Hippocampal formation (tissue), 2 donors: Measurements from ENCODE around the gene KCTD3.

Source experiments
- DNase-seq, 2 donors: peaks; one replicate each; lab custom pipeline; 2025; lab: John Stamatoyannopoulos, UW

Gene KCTD3

DNA sequence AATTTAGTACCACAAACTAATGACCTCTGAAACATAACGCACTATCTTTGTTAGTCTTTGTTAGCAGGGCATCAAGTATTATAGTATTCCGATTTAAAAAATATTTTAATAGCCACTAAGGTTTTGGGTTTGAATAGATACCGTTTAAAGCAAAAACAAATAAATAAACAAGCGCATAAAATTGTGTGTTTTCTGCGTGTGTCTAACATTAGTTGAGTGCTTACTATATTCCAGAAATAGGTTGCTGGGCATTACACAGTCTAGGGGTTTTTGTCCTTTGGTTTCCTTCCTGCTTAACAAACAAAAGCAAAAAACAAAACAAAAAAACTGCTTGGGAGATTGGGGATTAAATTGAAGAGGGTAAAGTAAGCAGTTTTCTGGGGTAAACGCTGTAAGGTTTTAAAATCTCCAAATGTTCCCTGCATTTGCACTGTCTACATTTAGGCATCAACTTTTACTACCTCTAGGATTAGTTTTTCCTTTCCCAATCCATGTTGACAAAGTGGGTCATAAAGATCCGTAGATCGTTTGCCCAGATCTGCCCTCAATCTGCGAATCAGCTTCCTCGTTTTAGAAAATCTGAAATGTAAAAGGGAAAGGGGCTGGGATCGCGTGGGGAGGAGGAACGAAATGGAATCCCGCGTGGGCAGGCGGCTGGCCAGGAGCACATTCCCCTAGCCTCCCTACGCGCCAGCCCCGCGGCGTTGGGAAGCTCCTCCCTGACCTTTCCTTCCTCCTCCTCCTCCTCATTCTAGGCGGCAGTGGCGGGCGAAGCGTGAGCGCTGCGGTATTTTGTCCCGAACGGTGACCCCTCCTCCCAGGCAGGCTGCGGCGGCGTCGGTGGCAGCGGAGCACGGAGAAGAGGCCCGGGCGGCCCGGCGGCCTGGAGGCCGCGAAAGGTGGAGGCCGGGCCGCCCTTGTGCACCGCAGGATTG, at the start of gene KCTD3:
TSS of gene KCTD3 (plus strand) at position 749 of the 935 bp plus-strand sequence. CDS start 382 bp downstream, outside the sequence.
- DNase-seq = peak; percentile 67 to 76

DNA sequence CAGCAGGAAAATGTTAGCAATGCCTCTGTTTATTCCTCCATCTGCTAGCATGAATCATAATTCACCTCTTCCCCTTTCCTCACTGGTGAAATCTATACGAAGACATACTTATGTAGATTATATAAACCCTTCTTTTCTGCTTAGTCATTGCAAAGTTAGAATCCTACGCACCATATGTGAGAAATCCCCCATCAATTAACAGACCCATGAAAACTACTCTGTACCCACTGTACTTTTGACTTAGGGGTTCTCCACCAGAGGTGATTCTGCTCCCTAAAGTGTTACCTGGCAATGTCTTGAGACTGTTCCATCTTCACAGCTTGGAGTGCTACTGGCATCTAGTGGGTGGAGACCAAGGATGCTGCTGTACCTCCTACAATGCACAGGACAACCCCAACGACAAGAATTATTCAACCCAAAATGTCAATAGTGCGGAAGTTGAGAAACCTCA, 49.6 kb upstream of the KCTD3 start:
- DNase-seq = no peak

DNA sequence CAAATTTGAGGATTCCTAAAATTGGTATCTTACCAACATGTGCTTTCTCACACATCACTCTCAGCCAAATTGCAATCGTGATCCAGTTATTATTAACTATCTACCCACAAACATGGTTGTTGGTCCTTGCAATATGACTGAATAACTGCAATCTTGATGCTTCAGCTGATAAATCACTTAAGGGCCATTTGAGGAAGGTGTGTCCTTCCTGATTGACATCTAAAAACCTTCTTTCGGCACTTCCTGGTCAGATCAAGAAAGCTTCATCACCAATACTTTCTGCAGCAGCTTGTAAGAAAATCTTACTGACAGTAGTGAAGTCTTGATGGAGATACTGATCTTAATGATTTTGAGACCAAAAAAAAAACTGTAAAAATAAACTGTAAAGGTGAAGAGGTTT, 48.5 kb upstream of the KCTD3 start:
- no peak for DNase-seq

DNA sequence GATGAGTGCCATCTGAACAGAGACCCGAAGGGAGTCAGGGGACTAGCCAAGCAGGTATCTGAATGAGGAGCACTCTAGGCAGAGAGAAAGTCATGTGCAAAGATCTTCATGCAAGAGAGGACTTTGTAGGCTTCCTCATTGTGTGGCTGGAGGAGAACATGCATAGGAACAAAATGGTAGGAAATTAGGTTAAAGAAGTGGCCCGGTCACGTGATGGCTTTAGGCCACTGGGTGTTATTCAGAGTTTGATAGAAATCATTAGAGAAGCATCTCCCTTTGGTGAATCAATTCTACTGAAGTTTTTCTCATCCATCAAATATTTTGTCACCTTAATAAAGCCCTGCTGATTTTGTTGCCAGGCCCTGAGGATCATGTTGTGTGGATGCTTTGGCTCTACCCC, 45.8 kb upstream of the KCTD3 start:
- no peak for DNase-seq

DNA sequence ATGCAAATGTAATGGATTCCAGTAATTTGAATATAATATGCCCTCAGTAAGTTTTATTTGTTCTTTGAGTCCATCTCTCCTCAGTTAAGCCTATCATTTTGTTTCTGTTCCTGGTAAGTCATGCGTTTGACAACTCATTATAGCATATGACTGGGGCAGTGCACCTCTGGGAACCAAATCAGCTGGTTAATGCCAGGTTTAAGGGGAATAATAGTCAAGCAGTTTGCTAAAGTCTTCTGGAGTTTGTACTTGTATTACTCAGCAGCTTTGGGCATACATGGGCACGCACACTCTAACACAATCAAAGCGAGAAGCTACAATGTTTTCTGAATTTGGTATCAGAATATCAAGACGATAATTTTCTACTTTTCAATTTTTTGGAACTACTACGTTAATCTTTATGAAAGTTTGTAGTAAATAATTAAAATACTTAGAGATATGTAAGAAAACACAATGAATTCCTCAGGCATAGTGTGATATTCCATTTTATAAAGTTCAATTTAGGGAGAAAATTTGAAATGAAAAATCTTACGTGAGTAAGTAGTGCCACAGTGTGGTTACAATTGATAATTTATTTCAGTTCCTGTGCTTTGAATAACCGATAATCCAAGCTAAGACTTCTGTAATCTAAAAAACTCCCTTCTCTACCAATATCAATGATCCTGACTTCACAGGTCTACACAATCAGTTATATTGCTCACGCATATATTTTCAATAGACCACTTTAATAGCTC, 43.8 kb upstream of the KCTD3 start:
- no peak for DNase-seq

DNA sequence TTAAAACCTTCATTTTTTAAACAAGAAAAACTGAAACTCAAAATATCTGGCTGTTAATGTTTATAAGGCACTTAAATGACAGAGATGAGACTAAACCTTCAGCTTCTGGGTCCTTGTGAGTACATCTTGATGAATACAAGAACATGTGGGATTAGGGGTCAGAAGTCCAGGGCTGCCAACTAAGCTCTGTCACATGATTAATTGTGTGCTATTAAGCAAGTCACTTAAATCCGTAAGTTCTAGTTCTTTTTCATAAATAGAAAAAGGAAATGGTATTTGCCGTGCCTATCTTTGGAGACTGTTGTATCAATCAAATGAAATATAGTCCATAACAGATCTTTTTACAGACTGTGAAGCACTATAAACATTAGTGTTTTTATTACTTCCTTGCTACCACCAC, 43.2 kb upstream of the KCTD3 start:
- no peak for DNase-seq

DNA sequence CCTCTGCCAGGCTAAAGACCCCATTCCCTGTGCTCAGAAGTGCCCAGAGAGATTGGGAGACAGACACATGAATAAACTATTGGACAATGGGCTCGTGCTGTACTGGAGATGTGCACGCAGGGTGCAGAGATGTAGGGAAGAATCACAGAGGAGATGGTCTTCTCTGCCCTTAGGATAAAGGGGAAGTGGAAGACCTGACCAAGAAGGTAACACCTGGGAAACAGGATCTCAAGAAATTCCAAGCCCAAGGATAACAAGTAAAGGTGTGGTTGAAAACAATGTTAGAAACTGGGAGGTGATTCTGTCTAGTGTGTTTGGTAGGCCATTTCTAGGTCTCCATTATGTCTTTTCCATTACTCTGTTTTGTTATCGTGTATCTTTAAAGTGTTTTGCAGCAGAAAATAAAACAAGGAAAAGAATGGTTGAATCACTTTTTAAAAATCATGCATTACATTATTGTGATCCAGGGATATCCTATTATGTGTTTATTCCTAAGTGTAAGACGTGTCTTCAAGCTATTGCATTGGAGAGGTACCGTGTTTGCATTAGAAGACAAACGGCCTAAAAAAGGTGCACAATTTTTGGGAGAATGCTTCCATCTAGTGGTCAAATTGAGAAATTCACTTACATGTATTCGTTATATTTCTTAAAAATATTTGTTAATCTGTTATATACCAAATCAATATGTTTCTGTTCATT, 40.8 kb upstream of the KCTD3 start:
- peak in 1 of 2 donors; percentile 70 for DNase-seq

DNA sequence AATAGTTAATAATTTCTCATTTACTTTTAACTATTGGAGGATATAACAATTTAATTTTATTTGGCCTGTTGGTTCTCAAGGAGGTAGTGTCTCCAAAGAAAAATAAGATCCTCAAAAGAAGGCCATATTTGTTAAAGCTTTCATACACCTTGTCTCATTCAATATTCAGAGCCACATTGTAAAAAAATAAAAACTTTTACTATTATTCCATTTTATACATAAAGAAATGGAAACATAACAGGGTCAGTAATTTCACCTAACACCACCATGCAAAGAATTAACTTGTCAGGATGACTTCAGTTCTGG, 40.3 kb upstream of the KCTD3 start:
- DNase-seq = no peak

DNA sequence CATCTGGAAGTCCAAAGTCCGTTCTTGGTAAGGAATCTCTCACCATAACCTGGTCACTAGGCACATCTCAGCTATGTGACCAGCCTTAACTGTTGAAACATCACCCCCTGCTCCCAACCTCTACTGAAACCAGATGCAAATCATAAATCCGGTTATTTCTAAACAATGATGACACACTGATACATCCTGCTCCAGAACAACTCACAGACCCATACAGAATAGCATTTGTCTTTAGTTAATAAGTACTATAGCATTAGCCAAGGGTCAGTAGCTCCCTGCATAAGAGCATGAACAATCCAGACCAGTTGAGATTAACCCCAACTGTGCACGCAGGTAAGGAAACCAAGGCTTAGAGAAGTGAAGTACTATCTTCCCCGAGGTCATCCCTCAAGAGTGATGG, 38.0 kb upstream of the KCTD3 start:
- no peak for DNase-seq

DNA sequence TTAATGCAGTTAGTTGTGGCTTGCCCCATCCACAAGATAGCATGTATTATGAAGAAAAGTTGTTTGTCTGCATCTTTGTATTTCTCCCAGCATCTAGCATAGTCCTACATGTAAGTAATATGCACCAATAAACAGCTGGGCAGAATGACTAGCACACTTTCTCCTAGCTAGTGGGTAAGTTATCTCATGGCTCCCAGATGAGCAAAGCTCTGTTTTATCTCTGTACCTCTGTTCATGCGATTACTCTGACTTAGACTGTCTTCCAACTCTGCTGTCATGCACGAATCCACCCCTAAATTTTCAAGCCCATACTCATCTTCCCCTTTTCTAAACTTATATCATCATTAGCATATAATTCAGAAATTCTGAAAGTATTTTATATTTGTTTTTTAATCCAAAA, 37.5 kb upstream of the KCTD3 start:
- no peak for DNase-seq

DNA sequence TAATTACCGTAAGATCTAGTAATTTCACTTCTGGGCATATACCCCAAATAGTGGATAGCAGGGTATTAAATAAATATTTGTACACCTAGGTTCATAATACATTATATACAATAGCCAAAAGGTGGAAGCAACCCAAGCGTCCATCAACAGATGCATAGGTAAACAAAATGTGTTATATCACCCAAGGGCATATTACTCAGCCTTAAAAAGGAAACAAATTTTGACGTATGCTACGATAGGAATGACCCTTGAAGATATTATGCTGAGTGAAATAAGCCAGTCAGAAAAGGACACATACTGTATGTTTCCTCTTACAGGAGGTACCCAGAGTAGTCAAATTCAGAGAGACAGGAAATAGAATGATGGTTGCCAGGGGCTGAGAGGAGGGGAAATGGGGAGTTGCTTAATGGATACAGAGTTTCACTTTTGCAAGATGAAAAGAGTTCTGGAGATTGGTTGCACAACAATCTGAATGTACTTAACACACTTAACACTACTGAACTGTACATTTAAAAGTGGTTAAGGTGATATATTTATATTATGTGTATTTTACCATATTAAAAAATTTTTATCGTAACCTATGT, 36.6 kb upstream of the KCTD3 start:
- DNase-seq = no peak

DNA sequence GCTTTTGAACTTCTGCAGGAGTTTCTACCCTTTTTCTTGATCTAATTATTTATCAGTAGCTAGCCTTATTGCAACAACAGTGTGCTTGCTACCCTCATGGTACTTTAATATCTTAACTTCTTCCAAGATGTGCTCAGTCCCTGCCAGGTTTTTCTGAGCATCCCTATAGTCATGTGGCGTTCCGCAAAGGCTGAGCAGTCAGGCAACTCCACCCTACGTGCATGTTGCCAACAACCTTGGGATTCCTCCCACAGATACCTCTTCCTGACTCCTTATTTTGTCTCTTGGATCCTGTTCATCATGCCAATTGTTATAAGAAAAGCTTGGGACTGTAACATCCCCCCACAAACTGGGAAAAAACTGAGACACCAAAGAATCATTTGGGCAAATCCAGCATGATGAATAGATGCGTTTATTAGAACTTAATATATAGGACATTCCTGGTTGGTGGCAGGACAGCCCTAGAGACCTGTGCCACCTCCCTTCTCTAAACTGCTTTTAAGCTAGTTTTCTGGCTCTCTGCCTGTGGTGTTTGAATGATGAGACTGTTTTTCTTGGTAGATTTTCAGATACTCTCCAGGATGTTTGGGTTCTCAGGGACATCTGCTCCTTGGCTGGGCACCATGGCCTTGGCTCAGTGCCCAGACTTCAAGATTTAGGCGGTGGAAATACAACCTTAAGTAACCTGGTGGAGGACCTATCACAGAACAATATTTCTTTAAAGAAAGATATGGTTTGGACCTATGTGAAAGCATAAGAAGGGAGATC, 27.1 kb upstream of the KCTD3 start:
- DNase-seq = no peak

DNA sequence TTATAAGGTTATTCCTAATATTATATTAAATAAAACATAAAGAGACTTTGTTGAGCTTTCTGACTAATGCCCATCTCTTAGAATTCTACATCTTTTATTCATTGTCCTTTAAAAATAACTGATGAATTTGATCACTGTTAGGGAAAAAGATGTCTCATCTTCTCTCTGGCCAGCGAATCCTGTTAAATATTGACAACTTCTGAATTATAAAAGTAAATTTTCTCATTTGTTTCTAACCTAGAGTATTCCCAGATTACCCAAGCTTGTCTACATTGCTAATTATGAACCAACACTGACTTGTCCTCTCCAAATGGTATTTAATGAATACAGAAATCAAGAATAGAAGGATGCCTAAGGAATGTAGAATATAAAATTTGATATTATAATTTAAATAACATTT, 24.8 kb upstream of the KCTD3 start:
- no peak for DNase-seq

DNA sequence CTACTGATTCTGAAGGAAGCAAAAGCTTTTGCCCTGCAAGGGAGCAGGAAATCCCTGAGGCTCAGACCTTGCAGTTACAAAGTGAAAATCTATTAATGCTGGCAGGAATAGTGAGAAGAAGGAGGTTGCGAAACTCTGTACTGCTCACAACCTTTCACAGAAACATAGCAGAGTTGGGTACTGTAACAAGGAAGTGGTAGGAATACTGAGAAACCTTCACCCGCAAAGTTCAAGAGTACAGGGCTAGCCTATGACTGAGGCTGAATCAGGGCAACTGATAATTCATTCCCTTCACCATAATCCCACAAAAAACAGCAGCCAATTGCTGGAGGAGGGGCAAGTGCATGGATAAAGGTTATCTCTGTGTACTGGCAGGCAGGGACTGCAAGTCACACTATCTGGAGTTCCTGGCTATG, 23.9 kb upstream of the KCTD3 start:
- DNase-seq = no peak

DNA sequence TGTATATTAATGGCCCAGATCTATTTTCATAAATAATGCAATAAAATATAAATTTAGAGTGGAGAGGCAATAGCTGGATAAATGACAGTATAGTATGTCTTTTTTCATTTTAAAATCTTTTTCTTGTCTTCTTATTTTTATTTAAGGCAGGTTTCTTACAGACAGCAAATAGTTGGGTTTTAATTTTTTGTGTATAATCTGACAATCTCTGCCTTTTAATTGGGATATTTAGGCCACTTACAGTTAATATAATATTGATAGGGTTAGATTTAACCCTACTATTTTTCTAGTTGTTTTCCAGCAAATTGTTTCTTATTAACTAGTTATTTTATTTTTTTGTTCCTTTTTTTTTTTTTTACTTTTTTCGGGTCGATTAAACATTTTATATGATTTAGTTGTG, 23.3 kb upstream of the KCTD3 start:
- DNase-seq = no peak

DNA sequence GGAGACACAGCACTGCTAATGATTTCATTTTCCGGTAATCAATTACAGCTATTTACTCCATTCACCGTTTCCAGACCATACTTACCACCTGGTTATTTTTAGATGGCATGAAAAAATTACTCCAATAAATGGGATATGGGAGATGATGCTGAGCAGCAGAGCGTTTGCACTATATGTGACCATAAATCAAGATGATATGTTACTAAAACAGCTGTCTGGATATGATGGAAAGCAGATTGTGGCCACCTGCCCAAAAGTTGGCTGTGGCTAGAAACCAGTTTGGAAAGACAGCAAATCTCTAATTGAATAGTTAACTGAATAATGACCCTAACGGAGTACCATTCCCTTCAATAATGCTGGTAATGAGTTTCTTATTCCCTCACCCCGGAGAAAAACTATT, 22.5 kb upstream of the KCTD3 start:
- DNase-seq = no peak

DNA sequence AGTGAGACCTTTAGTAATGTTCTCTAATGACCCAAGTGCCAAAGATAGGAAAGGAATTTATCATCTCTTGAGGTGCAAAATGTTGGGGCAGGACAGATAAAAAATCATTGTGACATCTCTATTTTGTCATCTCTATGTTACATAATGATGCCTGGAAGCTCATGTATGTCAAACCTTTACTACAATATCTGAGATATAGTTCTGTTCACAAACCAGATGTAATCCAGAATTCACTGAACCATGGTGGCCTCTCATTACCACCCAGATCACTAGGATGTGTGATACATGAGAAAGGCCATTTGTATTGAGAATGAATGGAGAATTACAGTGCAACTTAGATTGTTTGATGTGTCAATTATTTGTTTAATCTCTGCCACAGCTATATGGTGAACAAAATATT, 22.0 kb upstream of the KCTD3 start:
- DNase-seq = no peak

DNA sequence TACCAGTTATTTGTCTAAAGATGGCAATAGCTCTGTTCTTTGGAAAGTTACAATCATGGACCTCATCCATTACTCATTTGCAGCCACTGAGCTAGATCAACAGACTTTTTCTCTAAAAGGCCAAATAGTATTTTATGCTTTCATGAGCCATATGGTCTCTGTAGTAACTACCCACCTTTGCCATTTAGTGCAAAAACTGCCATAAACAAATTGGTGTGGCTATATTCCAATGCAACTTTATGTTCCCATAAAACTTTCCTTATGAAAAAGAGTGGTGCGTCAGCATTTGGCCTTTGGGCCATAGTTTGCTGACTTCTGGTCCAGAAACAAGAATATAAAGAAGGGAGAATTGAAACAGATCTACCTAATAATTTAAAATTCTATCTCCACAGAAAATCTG, 20.1 kb upstream of the KCTD3 start:
- DNase-seq = no peak

DNA sequence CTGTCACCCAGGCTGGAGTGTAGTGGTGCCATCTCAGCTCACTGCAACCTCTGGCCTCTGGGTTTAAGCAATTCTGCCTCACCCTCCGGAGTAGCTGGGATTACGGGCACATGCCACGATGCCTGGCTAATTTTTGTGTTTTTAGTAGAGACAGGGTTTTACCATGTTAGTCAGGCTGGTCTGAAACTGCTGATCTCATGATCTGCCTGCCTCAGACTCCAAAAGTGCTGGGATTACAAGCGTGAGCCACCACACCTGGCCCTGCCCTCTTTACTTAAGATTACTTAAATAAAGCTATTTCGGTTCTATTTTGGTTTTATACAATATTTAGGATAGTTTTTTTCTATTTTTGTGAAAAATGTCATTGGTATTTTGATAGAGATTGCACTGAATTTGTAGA, 15.3 kb upstream of the KCTD3 start:
- DNase-seq = no peak

DNA sequence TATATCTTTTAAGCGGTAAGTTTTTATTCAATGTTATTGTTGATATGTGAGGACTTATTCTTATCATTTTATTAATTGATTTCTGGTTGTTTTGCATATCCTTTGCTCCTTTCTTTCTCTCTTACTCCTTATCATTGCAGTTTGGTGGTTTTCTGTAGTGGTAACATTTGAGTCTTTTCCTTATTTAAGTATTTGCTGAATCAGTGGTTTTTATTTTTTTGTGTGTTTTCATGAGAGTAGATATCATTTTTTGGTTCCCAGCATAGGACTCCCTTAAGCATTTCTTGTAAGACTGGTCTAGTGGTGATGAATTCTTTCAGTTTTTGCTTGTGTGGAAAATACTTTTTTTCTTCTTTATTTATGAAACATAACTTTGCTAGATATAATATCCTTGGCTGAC, 12.2 kb upstream of the KCTD3 start:
- DNase-seq = no peak

DNA sequence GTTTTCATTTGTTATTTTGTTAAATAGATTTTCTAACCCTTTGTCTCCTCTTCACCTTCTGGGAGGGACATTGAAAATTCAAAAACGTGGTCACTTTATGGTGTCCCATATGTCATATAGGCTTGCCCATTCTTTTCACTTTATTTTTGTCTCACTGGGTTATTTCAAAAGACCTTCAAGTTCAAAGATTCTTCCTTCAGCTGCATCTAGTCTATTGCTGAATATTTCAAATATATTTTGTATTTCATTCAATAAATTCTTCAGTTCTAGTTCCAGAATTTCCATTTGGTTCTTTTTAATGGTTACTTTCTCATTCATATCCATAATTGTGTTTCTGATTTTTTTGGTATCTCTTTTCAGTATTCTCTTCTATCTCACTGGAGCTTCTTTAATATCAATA, 11.6 kb upstream of the KCTD3 start:
- no peak for DNase-seq

DNA sequence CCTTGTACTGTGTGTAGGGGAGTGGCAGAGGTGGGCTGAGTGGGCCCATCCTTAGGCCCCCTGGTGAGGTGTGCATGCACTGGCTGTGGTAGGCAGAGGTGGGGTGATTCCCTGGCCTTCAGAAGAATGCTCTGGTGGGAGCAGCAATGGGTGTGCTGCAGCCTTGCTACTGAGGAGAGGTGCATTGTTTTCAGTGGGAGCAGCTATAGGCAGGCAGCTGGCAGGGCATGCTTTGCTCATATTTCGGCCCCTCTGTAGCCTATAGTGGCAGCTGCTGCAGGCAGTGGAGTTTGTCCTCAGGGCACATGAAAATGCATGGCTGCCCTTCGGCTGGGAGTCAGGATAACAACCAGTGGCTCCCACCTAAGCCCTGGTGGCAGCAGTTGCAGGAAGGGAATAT, 10.1 kb upstream of the KCTD3 start:
- DNase-seq = no peak
